ENCODE measurements around the gene SRPK2. TPM values are rescaled to one million over a fixed set of nuclear protein-coding genes. Genes with fewer than 3 reads are reported as not detected.

The SRPK2 gene
- total and polyA plus RNA-seq, 4 donors, result 7.8 to 19.7 (median 16.7) TPM

DNA sequence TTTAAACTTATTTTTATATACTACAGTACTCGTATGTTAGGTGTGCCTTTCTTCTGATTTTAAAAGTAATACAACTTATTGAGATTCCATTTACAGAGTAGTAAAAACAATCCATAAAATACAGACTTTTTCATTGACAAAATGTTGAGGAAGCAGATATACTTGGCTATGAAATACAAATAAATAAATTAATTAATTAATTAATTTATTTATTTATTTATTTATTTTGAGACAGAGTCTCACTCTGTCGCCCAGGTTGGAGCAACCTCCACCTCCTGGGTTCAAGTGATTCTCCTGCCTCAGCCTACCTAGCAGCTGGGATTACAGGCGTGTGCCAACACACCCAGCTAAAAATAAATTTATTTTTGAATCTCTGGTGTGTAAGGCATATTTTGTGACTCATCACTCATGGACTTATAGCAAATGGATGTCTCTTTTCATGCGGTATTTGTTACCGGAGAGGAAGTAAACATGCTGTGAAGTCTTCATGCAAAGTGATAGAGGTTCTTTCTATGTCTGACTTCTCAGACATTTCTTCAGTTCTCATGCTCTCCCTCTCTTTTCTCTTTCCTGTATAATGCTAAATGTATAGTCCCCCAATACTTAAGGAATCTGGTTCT is 20.2 kb upstream of the SRPK2 start:
- no peaks in the 10 kb centered on the region for H3K9me3 ChIP-seq (ENCODE audit: control insufficient read depth in 4 of 4, low read length in 3 of 4)

GRCh38 chr7:105403128-105403527 is 14.4 kb upstream of the SRPK2 start:
- no peak for TF ChIP-seq SP1 (IDR thresholded peaks at IDR 0.05)
- no peak for TF ChIP-seq FOXA1 (IDR thresholded peaks at IDR 0.05)
- no peak for TF ChIP-seq TAF1 (conservative IDR thresholded peaks at IDR 0.05)
- TF ChIP-seq, protein P1, sequence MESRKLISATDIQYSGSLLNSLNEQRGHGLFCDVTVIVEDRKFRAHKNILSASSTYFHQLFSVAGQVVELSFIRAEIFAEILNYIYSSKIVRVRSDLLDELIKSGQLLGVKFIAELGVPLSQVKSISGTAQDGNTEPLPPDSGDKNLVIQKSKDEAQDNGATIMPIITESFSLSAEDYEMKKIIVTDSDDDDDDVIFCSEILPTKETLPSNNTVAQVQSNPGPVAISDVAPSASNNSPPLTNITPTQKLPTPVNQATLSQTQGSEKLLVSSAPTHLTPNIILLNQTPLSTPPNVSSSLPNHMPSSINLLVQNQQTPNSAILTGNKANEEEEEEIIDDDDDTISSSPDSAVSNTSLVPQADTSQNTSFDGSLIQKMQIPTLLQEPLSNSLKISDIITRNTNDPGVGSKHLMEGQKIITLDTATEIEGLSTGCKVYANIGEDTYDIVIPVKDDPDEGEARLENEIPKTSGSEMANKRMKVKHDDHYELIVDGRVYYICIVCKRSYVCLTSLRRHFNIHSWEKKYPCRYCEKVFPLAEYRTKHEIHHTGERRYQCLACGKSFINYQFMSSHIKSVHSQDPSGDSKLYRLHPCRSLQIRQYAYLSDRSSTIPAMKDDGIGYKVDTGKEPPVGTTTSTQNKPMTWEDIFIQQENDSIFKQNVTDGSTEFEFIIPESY (IDR thresholded peaks at IDR 0.05), result no peak
- TF ChIP-seq EGR1 (IDR thresholded peaks at IDR 0.05; ENCODE audit: low read depth in 2 of 2), result no peak
- TF ChIP-seq MAX (IDR thresholded peaks at IDR 0.05), result no peak
- no peak for TF ChIP-seq YY1 (IDR thresholded peaks at IDR 0.05)
- TF ChIP-seq FOXA2 (IDR thresholded peaks at IDR 0.05), result no peak
- TF ChIP-seq RAD21 (IDR thresholded peaks at IDR 0.05), result no peak
- no peak for TF ChIP-seq ATF3 (IDR thresholded peaks at IDR 0.05)
- no peak for DNase-seq (ENCODE audit: low spot score)
- 81% methylated on average over 6 of the region's 6 CpGs for WGBS
- no peak overlapping the region for H3K27ac ChIP-seq (ENCODE audit: low read depth in 1 of 2, low read length in 2 of 2)
- no peaks in the 10 kb centered on the region for H3K4me1 ChIP-seq (ENCODE audit: control insufficient read depth in 4 of 4, insufficient read depth in 4 of 4, low read length in 3 of 4)
- H3K36me3 ChIP-seq (ENCODE audit: control insufficient read depth in 4 of 4, insufficient read depth in 3 of 4, low read depth in 1 of 4, low read length in 3 of 4), result no peaks in the 10 kb centered on the region
- H3K4me3 ChIP-seq (ENCODE audit: low read depth in 1 of 3, low read length in 3 of 3), result no peak overlapping the region
- H3K9me3 ChIP-seq (ENCODE audit: control insufficient read depth in 4 of 4, low read length in 3 of 4), result no peaks in the 10 kb centered on the region
- H3K27me3 ChIP-seq (ENCODE audit: control insufficient read depth in 4 of 4, insufficient read depth in 4 of 4, low read length in 3 of 4), result no peaks in the 10 kb centered on the region
- no peak overlapping the region for H3K9ac ChIP-seq (ENCODE audit: low read depth in 1 of 2, low read length in 2 of 2)

More for the DNA sequence above, 20.2 kb upstream of the SRPK2 start:
- Histone ChIP-seq H3K9ac (ENCODE audit: low read depth in 1 of 2, low read length in 2 of 2) (no peak overlapping the region), H3K4me3 (ENCODE audit: low read depth in 1 of 3, low read length in 3 of 3) (no peak overlapping the region), H3K27me3 (ENCODE audit: control insufficient read depth in 4 of 4, insufficient read depth in 4 of 4, low read length in 3 of 4) (no peaks in the 10 kb centered on the region), H3K4me1 (ENCODE audit: control insufficient read depth in 4 of 4, insufficient read depth in 4 of 4, low read length in 3 of 4) (no peaks in the 10 kb centered on the region), H3K36me3 (ENCODE audit: control insufficient read depth in 4 of 4, insufficient read depth in 3 of 4, low read depth in 1 of 4, low read length in 3 of 4) (no peaks in the 10 kb centered on the region), H3K27ac (ENCODE audit: low read depth in 1 of 2, low read length in 2 of 2) (no peak overlapping the region)
- no peak for DNase-seq (ENCODE audit: low spot score)
- 92% methylated on average over 5 of the region's 5 CpGs for WGBS
- TF ChIP-seq CTCF (IDR thresholded peaks at IDR 0.05; ENCODE audit: low read depth, low read length, missing input control), result no peak
- TF ChIP-seq HNF4G (IDR thresholded peaks at IDR 0.05), result no peak

DNA sequence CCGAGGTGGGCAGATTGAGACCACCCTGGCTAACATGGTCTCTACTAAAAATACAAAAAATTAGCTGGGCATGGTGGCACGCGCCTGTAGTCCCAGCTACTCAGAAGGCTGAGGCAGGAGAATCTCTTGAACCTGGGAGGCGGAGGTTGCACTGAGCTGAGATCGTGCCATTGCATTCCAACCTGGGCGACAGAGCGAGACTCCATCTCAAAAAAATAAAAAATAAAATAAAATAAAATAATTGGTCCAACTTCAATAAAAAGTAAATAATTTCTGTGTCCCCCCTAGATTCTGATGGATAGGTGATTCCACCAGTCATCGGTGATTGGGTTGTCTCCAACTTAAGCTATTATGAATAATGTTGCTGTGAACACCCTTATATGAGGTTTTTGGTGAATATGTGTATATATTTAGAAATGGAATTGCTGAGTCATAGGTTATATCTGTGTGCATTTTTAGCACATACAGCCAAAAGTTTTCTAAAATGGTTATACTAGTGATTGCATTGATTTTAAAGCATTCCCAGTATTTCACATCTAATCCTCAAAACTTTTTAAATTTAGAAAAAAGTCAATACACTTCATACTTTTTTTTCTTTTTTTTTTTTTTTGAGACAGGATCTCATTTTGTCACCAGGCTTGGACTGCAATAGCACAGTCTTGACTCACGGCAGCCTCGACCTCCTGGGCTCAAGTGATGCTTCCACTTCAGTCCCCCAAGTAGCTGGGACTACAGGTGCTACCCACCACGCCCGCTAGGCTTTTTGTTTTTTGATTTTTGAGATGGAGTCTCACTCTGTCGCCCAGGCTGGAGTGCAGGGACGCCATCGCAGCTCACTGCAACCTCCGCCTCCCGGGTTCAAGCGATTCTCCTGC is 13.7 kb upstream of the SRPK2 start:
- no peak overlapping the region for H3K27ac ChIP-seq (ENCODE audit: low read depth in 1 of 2, low read length in 2 of 2)
- H3K9me3 ChIP-seq (ENCODE audit: control insufficient read depth in 4 of 4, low read length in 3 of 4), result no peaks in the 10 kb centered on the region
- 97% methylated on average over 18 of the region's 18 CpGs for WGBS
- no peaks in the 10 kb centered on the region for H3K36me3 ChIP-seq (ENCODE audit: control insufficient read depth in 4 of 4, insufficient read depth in 3 of 4, low read depth in 1 of 4, low read length in 3 of 4)
- no peak overlapping the region for H3K9ac ChIP-seq (ENCODE audit: low read depth in 1 of 2, low read length in 2 of 2)
- no peaks in the 10 kb centered on the region for H3K27me3 ChIP-seq (ENCODE audit: control insufficient read depth in 4 of 4, insufficient read depth in 4 of 4, low read length in 3 of 4)
- DNase-seq (ENCODE audit: low spot score), result no peak
- H3K4me1 ChIP-seq (ENCODE audit: control insufficient read depth in 4 of 4, insufficient read depth in 4 of 4, low read length in 3 of 4), result no peaks in the 10 kb centered on the region
- no peak overlapping the region for H3K4me3 ChIP-seq (ENCODE audit: low read depth in 1 of 3, low read length in 3 of 3)
- no peak for TF ChIP-seq SP1 (IDR thresholded peaks at IDR 0.05)
- TF ChIP-seq GABPA (IDR thresholded peaks at IDR 0.05 in 1 of 2, conservative IDR thresholded peaks at IDR 0.05 in 1 of 2), result no peak
- TF ChIP-seq TAF1 (conservative IDR thresholded peaks at IDR 0.05), result no peak
- no peak for TF ChIP-seq RAD21 (IDR thresholded peaks at IDR 0.05)
- no peak for TF ChIP-seq CTCF (IDR thresholded peaks at IDR 0.05; ENCODE audit: low read depth, low read length, missing input control)
- TF ChIP-seq, protein P1 (IDR thresholded peaks at IDR 0.05), result no peak
- no peak for TF ChIP-seq JUND (IDR thresholded peaks at IDR 0.05)
- no peak for TF ChIP-seq NR2F2 (IDR thresholded peaks at IDR 0.05)
- TF ChIP-seq FOXA2 (IDR thresholded peaks at IDR 0.05), result no peak
- no peak for TF ChIP-seq HNF4G (IDR thresholded peaks at IDR 0.05)
